NCI-H2171 (cell line): ENCODE results near the gene GRID2IP.
"Not testable (repeated sequence)": the region's sequence is repeated elsewhere in the genome, so short reads cannot be mapped to it uniquely, and the experiment has no call there.

Experiments used
- DNase-seq: peaks from one replicate; lab custom pipeline; 2025; lab: John Stamatoyannopoulos, UW

GRID2IP gene

DNA sequence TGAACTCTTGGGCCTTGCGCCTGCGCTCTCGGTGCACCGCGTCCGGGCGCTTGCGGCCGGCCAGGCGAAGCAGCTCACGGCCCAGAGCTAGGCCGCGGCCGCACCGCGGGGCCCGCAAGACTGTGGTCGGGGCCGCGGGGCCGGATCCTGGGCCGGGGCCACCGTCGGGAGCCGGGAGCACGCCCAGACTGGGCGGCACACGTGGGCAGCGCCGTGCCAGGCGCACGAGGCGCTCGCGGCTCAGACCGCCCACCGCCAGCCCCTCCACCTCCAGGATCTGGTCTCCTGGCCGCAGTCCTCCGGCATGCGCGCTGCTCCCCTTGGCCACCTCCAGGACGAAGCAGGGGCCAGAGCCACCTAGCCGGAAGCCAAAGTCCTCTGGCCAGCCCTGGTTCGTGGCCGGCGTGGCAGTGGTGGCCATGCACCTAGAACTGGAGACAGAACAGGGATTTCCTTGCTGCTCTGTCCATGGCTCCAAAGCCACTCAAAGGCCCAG, at the start of gene GRID2IP:
Gene GRID2IP (minus strand): TSS at position 446 of the 496 bp plus-strand sequence. CDS start 25 bp downstream, at position 421.
- no peak for DNase-seq

DNA sequence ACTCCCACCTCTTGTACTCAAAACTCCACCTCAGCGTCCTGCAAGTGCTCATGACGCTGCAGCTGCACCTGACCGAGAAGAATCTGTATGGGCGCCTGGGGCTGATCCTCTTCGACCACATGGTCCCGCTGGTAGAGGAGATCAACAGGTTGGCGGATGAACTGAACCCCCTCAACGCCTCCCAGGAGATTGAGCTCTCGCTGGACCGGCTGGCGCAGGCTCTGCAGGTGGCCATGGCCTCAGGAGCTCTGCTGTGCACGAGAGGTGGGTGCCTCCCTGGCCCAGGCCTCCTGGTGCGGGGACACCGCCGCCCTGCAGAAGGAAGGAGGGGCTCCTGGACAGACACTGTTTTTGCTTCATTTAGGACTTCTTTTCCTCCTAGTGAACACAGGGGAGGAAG, 48.8 kb upstream of the GRID2IP start:
- DNase-seq: no peak

DNA sequence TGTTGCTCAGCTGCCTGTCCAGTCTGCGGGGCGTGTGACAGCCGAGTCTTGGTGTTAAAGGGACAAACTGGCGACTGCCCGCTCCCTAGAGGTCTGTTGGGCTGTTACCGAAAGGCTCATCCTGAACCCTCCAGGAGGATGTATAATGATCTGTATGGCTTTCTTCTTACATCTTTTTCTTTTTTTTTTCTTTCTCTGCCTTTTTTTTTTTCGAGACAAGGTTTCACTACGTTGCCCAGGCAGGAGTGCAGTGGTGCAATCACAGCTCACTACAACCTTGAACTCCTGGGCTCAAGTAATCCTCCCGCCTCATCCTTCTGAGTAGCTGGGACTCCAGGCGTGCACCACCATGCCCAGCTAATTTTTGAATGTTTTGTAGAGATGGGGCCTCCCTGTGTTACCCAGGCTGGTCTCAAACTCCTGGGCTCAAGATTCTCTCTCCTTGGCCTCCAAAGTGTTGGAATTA, 39.4 kb upstream of the GRID2IP start:
- no peak for DNase-seq

DNA sequence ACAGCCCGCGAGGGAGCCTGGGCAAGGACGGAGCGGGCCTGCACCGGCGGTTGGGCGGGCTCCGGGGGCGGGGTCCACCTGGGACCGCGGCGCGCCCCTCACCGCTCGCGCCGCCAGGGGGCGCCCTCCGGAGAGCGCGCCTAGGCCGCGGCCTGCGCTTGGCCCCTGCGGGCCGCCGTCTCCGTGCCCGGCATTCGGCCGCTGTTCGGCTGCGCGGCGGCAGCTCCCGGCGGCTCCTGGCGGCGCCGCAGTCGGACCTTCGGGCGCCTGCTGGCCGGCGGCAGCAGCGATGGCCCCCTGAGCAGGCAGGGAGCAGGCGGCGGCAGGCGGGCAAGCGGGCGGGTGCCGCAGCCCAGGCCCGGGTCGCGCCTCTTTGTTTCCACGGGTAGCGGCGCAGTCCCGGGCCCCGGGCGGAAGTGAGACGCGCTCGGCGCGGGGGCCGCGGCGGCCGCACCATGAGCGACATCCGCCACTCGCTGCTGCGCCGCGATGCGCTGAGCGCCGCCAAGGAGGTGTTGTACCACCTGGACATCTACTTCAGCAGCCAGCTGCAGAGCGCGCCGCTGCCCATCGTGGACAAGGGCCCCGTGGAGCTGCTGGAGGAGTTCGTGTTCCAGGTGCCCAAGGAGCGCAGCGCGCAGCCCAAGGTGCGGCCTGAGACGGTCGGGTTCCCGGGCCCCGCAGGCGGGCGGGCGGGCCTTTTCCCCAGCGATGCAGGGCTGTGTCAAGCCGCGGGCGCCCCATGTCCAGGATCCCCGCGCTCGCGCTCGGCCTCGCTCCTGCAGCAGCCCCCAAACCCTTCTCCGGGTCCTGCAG, 38.8 kb upstream of the GRID2IP start, which contains the start of gene INTS15:
Gene INTS15 (plus strand): TSS at position 193 of the 816 bp plus-strand sequence. CDS start 263 bp downstream, at position 456.
- peak; percentile 81 for DNase-seq

DNA sequence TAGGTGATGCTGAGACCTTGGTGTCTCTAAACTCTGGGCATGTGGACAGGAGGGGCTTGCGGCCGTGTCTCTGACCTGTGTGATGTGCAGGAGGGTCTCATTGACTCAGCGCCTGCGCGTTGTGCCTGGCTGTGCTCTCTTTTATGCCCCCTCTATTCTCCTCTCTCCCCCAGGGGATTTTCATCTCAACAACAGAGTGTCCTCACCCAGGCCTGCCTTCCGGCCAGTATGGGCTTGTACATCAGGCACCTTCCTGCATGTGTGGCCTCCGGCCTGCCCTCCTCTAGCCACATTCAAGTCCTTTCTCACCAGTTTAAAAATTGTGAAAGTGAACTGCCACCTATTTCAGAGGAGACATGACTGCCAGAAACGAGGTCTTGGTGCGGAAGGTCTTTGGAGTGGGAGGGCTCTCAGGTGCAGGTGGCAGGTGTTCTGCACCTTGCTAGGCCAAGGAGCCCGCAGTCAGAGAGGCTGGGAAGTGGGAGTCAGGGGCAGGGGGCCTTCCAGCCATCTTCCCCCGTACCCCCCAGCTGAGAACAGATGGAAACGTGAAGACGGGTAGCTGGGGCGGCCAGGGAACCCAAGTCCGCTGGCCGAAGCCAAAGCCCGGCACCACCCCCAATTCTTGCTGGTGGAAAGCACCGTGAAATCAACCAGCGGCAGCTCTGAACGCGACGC, 38.0 kb upstream of the GRID2IP start:
- DNase-seq: no peak

DNA sequence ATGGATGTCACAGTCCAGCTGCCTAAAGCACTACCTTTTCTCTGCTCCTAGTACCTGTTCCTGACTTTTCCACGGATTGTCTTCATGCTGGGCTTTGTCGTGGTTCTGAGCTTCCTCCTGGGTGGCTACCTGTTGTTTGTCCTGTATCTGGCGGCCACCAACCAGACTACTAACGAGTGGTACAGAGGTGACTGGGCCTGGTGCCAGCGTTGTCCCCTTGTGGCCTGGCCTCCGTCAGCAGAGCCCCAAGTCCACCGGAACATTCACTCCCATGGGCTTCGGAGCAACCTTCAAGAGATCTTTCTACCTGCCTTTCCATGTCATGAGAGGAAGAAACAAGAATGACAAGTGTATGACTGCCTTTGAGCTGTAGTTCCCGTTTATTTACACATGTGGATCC, 37.3 kb upstream of the GRID2IP start:
- DNase-seq: no peak

DNA sequence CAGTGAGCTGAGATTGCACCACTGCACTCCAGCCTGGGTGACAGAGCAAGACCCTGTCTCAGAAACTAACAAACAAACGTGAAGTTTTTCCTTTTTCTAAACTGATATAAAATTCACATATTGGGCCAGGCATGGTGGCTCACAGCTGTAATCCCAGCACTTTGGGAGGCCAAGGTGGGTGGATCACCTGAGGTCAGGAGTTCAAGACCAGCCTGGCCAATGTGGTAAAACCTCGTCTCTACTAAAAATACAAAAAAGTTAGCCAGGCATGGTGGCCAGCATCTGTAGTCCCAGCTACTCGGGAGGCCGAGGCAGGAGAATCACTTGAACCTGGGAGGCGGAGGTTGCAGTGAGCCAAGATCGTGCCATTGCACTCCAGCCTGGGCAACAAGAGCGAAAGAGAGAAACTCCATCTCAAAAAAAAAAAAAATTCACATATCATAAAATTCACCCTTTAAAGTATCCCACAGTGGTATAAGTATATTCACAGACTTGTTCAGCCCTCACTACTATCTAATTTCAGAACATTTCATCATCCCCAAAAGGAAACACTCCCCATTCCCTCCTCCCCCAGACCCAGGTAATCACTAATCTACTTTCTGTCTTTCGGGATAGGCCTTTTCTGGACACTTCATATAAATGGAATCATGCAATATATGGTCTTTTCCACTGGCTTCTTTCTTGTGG, 34.6 kb upstream of the GRID2IP start:
- not testable (repeated sequence) for DNase-seq

DNA sequence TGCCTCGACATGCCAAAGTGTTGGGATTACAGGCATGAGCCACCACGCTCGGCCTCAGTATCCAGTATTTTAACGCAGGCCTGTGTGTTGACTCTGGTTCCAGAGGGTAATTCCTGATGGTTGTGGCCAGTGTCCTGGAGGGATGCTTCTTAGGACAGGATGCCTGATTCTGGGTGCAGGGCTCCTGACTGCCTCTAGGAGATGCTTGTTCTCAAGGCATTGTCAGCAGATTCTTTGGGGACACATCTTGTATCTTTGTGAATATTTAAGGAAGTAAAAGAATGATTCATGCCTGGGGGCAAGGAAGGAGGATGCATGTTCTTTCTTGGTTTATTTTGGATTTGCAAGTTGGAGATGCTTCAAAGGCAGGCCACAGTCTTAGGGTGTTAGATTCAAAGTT, 28.2 kb upstream of the GRID2IP start:
- DNase-seq: no peak

DNA sequence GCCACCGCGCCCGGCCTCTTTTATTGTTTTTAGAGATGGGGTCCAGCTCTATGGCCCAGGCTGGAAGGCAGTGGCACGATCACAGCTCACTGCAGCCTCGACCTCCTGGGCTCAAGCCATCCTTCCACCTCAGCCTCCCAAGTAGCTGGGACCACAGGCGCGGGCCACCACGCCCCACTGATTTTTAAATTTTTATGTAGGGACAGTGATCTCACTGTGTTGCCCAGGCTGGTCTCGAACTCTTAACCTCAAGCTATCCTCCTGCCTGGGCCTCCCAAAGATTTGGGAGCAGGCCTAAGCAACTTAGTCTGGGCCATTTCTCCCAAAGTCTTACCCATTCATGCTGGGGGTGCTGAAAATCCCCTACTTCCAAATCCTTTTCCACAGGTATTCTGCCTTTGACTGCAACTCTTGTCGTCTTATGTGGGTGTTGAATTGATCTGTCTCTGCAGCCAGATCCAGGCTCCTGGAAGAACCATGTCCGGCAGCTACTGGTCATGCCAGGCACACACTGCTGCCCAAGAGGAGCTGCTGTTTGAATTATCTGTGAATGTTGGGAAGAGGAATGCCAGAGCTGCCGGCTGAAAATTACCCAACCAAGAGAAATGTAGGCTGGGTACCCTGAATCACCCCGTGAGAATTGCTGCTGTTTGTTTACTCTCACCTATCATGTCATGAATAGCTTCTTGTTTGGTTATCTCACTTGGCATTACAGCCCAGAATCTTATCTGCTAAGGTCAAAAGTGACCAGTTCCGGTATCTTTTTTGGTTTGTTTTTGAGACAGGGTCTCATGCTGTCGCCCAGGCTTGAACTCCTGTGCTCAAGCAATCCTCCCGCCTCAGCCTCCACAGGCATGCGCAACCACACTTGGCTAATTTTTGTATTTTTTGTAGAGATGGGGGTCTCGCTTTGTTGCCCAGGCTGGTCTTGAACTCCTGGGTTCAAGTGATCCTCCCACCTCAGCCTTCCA, 27.1 kb upstream of the GRID2IP start:
- DNase-seq: no peak

DNA sequence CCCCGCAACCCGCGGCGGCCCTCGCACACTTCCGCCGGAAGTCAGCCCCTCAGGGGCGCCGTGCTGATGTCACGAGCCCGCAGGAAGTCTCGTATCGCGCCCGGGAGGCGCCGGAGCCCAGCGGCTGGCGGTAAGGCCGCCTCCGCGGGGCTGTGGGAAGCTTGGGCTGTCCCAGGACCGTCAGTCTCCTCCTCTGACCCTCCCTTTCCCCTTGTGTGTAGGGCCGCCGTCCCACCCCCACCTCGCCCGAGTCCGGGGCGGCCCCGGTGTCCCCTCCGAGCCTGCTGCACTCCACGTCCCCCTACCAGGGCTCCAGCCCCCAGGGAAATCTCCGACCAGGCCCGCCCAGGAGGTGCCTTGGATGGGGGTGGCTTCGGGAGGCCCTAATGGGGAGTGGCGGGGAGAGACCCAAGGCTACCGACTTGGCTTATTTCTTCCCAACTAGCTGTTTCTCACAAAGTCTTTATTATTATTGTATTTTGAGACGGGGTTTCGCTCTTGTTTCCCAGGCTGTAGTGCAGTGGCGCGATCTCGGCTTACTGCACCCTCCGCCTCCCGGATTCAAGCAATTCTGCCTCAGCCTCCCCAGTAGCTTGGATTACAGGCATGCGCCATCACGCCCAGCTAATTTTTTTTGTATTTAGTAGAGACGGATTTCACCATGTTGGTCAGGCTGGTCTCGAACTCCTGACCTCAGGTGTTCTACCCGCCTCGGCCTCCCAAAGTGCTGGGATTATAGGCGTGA, 26.3 kb upstream of the GRID2IP start, which contains the start of gene ZDHHC4:
Gene ZDHHC4 (plus strand): TSS at position 86 of the 745 bp plus-strand sequence. CDS start 3,108 bp downstream, outside the sequence.
- DNase-seq: peak; percentile 89

DNA sequence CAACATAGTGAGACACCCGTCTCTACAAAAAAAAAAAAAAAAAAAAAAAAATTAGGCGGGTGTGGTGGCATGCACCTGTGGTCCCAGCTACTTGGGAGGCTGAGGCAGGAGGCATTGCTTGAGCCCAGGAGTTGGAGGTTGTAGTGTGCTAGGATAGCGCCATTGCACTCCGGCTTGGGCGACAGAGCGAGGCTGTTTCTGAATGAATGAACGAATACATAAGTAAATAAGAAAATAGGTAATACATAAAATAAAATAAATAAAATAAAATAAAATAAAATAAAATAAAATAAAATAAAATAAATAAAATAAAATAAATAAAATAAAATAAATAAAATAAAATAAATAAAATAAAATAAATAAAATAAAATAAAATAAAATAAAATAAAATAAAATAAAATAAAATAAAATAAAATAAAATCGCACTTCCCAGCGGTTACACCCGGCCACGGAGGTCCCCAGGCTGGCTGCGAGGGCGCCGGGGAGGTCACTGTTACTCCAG, 25.7 kb upstream of the GRID2IP start:
- DNase-seq: not testable (repeated sequence)

DNA sequence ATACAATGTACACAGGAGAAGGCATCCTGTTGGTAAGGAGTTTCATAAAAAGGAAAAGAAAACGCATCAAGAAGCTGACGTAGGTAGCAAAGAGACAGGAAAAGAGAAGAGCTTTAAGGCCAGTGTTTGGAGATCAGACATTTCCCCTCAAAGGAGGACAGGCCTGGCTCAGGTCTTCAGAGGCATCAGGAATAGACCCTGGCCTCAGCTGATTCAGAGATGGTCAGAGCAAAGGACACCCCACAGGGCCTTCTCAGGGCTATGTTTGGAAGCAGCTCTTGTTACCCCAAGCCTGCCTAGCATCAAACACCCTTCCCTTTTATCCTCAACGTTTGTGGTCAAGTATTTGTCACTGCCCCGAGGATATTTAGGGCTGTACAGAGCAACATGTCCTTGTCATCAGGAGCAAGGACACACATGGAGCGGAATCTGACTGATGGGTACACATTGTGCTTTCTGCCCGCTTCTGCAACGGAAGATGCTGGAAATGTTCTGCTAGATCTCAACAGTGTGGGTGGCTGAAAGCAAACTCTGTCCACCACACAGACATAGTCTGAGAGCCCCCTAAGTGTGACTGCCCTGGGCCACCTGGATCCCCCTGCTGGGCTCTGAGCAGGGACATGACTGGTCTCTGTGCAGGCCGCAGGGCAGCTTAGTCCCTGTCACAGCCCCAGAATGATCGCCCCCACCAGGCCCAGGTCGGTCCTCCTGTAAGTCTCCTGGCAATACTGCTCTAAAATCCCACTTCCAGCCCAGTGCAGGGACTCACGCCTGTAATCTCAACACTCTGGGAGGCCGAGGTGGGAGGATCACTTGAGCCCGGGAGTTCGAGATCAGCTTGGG, 25.0 kb upstream of the GRID2IP start:
- DNase-seq: no peak

DNA sequence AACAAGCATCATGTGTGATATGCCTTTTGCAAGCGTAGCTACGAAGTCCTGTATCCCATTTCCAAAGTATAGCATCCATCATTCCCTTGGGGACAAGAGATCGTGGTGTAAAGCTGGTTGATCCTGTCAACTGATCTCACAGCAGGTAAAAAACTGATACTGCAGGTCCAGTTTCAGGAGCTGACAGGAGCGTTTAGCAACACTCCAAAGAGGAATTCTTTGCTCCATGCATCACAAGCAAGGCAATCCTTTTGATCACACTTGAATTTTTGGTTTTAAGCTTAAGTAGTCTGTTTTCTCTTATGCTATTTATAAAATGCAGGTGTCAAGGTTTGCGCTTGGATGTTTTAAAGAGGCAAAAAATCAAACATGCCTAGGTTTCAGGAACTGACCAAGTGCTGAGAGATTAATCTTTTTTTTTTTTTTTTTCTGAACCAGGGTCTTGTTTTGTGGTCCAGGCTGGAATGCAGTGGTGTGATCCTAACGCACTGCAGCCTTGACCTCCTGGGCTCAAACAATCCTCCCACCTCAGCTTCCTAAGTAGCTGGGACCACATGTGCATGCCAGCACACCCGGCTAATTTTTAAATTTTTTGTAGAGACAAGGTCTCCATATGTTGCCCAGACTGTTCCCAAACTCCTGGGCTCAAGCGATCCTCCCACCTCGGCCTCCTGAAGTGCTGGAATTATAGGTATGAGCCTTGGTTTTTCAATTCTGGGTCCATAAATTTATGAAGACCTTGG, 24.2 kb upstream of the GRID2IP start:
- no peak for DNase-seq

DNA sequence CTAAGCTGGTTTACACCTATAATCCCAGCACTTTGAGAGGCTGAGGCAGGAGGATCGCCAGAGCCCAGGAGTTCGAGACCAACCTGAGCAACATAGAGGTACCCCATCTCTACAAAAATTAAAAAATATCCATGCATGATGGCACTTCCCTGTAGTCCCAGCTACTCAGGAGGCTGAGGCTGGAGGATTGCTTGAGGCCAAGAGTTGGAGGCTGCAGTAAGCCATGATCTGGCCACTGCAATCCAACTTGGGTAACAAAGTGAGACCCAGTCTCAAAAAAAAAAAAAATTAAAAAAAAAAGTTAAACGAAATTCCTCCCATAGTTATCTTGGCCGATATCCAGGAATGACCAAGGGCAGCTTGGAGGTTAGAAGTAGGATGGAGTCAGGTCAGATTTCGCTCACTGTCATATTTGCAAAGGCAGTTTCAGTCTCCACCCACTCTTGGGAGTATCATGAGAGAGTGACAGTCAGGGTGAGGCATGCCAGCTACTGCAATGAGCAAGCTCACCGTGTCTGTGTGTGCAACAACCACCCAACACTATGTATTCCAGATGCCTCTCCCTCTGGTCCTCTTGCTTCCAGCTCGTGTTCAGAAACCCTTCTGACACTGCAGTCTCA, 20.0 kb upstream of the GRID2IP start:
- DNase-seq: no peak

DNA sequence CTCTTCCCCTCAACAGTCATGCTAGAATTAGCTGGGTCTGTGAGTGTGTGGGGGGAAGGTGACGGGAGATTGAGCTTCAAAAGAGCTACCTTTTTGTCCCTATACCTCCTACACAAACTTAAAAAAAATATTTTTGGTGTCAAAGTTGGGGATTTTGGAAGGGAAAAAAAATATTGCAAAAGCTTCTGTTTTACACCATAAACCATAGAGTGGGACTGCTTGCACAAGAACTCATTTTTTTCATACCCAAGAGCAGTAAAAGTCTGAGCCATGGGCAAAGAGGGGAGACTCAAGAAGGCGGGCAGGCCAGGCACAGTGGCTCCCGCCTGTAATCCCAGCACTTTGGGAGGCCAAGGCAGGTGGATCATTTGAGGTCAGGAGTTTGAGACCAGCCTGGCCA, 16.6 kb upstream of the GRID2IP start:
- no peak for DNase-seq

DNA sequence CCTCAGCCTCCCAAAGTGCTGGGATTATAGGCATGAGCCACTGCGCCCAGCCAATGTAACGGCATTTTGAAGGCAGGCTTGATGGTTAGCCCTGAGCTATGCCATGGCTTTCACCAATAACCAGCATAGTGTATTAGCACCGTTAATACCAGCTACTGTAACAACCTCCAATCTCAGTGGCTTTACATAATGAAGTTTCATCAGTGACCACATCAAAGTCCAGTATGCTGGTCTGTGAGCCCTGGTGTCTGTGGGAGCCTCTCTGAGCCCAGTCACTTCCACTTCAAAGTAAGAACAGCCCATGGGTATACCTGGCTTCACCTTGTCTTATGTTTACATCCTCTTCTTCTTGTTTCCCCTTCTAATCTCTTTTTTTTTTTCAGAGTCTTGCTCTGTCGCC, 14.4 kb upstream of the GRID2IP start:
- DNase-seq: no peak

DNA sequence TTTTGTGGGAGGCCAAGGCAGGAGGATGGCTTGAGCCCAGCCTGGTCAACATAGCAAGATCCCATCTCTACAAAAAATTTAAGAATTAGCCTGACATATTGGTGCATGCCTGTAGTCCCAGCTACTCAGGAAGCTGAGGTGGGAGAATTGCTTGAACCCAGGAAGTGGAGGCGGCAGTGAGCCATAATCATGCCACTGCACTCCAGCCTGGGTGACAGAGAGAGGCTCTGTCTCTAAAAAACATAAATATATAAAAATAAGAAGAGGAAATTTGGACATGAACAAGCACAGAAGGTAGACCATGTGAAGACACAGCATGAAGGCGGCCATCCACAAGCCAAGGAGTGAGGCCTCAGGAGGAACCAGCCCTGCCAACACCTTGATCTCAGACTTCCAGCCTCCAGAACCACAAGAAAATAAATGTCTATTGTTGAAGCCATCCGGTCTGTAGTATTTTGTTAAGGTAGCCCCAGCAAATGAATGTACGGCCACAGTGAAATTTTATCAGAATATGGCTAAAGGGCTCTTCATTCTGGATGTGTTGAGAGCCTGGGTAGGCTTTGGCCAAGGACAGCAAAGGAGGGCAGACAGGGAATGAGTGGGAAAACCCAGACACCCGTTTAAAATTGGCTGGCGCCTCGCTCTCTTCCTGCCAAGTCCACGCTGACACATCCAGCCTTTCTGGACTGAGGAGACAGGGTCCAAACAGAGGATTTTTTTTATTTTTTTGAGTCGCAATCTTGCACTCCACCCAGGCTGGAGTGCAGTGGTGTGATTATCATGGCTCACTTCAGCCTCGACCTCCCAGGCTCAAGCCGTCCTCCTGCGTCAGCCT, 12.9 kb upstream of the GRID2IP start:
- no peak for DNase-seq
